GM21390 (cell line): Measurements from ENCODE around the gene DPP7.

Experiments used
- ATAC-seq: cut with Tn5 transposase; IDR thresholded peaks from one replicate; pipeline ENCODE4 v1.9.1; 2021; ENCODE audit not compliant: unreplicated experiment

Gene DPP7

GRCh38 chr9:137112564-137113384, 1.8 kb downstream of the DPP7 start:
- no peak for ATAC-seq

DNA sequence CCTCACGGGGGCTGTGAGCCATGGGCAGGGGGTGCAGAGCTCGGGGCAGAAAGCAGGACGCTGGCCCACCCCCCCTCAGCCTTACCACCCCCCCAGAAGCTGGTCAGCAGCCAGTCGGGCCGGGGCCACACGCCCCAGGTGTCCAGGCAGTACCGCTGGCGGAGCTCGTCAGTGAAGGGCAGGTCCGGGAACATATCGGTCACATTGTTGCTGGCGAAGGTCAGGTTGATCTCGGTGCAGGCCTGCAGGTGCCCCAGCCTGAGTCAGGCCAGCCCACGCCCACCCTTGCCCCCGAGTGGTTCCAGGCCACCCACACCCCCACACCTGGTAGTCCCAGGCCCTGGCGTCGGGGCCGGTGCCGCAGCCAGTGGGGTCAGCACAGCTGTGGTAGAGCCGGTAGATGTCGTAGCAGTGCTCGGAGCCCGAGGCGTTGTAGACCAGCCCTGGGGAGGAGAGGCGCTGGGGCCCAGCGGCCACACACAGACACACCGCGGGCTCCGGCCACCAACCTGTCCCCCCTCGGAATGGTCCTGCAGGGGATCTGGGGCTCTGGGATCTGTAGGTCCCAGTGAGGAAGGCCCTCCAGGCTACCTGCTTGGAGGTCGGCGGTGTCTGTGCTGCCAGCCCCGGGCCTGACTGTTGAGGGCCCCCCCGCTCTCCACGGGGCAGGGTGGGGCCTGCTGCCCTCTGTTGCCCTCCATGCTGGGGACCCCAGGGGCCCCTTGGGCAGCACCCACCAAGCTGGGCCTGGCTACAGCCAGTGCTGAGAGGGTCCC, 2.6 kb downstream of the DPP7 start:
- ATAC-seq, result no peak

GRCh38 chr9:137110911-137111787, 3.4 kb downstream of the DPP7 start:
- no peak for ATAC-seq

DNA sequence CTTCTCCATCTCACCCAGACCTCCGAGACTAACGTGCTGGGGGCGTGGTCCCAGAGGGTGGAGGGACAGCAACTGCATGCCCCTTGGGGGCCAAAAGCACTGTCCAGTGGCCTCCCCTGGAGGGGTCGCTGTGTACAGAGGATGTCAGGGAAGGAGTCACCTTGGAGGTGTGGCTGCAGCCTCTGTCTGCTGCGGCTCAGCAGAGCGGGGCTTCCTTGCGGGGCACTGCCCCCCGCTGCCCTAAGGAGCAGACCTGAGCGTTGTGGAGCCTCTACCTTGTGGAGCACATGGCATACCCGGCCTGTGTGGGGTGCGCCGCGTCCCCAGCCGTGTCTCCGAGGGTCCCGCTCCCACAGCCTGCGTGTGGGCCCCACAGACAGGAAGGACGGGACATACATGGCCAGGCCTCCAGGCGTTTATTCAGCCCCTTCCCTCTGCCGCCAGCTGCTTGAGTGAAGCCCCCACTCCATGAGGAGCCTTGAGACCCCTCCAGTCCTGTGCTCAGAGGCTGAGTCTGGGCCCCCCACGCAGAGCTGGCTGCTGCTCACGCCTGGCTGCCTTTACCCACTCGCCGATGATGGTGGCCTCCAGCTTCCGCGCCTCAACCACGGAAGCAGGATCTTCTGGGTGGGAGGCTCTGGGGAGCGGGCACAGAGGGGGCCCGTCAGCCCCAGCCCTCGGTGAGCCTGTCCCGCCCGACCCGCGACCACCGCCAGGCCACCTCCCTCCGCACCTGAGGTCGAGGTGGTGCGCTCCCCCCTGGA, 4.2 kb downstream of the DPP7 start:
- ATAC-seq, result no peak

- no peak for ATAC-seq
Observed at GRCh38 chr9:137109250-137110146, 5.0 kb downstream of the DPP7 start.

DNA sequence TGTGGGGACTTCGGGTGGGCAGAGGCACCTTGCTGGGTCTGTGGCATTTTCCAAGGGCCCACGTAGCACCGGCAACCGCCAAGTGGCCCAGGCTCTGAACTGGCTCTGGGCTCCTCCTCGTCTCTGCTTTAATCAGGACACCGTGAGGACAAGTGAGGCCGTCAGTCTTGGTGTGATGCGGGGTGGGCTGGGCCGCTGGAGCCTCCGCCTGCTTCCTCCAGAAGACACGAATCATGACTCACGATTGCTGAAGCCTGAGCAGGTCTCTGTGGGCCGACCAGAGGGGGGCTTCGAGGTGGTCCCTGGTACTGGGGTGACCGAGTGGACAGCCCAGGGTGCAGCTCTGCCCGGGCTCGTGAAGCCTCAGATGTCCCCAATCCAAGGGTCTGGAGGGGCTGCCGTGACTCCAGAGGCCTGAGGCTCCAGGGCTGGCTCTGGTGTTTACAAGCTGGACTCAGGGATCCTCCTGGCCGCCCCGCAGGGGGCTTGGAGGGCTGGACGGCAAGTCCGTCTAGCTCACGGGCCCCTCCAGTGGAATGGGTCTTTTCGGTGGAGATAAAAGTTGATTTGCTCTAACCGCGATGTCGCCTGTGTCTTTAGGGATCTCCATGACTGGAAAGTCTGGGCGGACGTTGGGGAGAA, 5.8 kb downstream of the DPP7 start:
- no peak for ATAC-seq

GRCh38 chr9:137107982-137108381, 6.6 kb downstream of the DPP7 start:
- ATAC-seq, result no peak

DNA sequence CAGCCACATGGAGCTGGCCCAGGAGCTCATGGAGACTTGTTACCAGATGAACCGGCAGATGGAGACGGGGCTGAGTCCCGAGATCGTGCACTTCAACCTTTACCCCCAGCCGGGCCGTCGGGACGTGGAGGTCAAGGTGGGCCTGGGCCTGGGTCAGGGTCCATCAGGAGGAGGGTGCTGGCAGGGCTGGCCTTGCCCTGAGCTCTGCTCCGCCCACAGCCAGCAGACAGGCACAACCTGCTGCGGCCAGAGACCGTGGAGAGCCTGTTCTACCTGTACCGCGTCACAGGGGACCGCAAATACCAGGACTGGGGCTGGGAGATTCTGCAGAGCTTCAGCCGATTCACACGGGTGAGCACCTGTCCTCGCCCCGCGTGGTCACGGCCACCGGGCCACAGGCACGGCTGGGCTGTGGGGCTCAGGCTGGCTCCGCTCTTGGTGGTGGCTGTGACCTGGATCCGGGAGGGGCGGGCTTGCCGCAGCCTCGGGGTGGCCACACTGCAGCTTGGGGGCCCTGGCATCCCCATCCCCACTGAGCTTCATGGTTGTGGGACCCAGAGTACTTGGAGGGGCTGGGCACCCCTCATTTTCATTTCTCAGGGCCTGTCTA, 7.1 kb downstream of the DPP7 start:
- no peak for ATAC-seq

DNA sequence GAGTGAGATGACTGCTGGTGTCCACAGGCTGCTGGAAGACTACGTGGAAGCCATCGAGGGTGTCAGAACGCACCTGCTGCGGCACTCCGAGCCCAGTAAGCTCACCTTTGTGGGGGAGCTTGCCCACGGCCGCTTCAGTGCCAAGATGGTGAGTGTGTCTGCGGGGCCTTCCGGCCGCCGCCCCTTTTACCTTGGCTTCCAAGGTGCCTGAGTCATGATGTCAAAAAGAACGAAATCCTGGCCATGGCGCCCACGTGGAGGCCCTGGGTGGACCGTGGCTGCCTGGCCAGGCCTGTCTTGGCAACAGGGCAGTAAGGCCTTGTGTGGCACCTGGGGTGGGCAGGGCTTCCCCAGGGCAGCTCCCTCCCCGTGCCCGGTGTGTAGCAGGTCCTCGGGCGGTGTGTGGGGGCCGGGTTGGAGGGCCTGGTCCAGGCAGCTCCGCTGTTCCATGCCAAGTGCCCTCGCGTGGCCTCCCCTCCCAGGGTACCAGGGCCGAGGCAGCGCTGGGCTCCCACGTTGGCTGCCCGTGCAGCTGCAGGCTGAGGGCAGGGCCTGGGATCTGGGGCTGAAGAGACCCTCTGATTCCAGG, 7.8 kb downstream of the DPP7 start:
- no peak for ATAC-seq

DNA sequence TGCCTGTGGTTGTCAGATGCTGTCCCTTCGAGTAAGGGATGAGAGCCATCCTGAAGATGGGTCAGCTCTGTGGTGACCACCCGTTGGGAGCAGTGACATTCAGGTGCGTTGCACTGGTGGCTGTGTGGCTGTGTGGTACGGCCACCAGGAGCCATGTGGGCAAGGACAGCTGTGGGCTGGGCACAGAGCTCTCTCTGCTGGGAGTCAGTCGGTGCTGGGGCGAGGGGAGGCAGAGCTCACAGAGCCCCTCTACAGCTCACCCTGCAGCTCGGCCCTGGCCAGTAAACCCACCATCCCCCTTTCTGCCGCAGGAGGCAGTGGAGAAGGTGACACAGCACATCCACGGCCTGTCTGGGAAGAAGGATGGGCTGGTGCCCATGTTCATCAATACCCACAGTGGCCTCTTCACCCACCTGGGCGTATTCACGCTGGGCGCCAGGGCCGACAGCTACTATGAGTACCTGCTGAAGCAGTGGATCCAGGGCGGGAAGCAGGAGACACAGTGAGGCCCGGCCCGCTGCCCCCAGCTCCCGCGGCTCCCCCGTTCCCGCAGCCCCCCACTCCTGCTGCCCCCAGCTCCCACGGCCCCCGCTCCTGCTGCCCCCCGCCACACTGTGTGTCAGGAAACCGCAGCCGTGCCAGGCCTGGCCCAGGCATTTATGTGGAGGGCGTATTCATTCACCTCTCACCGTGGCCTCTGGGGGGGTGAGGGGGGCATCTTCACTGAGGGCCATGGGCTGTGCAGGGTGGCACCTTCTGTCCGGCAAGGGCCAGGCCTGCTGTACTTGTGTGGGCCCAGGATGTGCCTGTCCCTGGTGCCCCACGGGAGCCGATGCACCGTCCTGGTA, 8.5 kb downstream of the DPP7 start:
- no peak for ATAC-seq

- ATAC-seq, result no peak
Observed at GRCh38 chr9:137103206-137103999, 11.1 kb downstream of the DPP7 start.

- ATAC-seq, result no peak
Observed at GRCh38 chr9:137099231-137099630, 15.3 kb downstream of the DPP7 start.

DNA sequence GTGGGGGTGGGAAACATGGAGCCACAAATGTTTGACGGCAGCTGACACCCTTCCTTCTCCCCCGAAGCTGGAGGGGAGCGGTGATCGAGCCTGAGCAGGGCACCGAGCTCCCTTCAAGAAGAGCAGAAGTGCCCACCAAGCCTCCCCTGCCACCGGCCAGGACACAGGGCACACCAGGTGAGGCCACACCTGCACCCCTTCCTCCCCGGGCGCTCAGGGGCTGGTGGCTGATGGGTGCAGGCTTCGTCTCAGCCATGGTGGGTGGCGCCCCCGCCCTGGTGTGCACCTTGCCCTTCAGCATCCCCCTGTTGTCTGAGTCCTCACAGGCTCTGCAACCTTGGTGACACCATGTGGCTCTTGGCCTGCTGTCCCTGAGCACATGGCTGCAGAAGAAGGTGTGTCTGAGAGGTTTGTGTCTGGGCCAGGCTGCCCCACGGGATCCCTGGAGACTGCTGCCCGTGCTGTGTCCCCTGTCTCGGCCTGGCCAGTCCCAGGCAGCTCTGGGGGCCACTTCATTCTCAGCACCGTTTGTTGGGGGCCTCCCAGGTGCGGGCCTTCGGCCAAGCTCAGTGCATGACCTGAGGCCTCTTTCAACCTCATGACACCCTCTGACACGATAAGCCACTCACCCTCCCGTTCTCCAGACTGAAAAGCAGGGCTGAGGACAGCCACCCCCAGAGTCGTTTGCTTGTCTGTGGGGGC, 16.6 kb downstream of the DPP7 start:
- no peak for ATAC-seq

GRCh38 chr9:137096785-137097546, 17.6 kb downstream of the DPP7 start:
- no peak for ATAC-seq
